Fibroblast of mammary gland (primary cell): ENCODE results near the gene DCTD.

Experiments
- DNase-seq: peaks from one replicate; pipeline ENCODE4 v3.0.0-alpha.2; 2010; ENCODE audit warnings: low read depth
- H3K4me3 ChIP-seq: 2 replicates; pipeline ENCODE4 v1.5.1; 2011; ENCODE audit warnings: low read depth, mild to moderate bottlenecking, low read length, moderate library complexity; ENCODE audit not compliant: control insufficient read depth
- TF ChIP-seq, protein P1 (sequence below): conservative IDR thresholded peaks from 2 replicates; pipeline ENCODE4 v1.5.1; 2011; ENCODE audit warnings: low read depth, low read length, inconsistent platforms; ENCODE audit not compliant: control insufficient read depth, insufficient read depth

The DCTD gene

DNA sequence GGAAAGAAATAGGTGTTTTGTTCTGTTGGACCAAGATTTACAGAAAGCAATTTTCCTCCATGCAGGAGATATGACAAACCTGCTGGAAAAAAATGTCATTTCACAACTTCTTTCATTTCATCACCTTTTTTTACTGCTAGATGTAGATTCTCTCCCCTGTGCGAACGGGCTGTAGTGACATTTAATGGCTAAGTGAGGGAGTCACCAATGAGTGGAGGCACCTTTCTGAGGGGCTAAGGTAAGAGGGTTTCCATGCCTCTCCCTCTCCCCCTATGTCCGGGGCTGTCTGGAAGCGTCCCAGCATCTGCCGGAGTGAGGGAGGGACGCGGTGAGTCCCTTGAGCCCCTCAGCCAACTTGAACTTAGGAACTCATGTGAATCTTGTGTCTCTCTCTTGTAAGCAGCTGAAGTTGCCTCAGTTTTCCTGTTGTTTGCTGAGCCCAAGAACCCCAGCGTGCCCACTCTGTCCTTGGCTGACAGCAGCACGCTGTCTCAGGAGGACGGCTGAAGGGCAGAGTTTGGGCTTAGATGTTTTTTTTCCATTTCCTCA, 42.3 kb downstream of the DCTD start:
- no peak overlapping the region for H3K4me3 ChIP-seq
- no peak for DNase-seq
- TF ChIP-seq, protein P1, sequence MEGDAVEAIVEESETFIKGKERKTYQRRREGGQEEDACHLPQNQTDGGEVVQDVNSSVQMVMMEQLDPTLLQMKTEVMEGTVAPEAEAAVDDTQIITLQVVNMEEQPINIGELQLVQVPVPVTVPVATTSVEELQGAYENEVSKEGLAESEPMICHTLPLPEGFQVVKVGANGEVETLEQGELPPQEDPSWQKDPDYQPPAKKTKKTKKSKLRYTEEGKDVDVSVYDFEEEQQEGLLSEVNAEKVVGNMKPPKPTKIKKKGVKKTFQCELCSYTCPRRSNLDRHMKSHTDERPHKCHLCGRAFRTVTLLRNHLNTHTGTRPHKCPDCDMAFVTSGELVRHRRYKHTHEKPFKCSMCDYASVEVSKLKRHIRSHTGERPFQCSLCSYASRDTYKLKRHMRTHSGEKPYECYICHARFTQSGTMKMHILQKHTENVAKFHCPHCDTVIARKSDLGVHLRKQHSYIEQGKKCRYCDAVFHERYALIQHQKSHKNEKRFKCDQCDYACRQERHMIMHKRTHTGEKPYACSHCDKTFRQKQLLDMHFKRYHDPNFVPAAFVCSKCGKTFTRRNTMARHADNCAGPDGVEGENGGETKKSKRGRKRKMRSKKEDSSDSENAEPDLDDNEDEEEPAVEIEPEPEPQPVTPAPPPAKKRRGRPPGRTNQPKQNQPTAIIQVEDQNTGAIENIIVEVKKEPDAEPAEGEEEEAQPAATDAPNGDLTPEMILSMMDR: no peak

DNA sequence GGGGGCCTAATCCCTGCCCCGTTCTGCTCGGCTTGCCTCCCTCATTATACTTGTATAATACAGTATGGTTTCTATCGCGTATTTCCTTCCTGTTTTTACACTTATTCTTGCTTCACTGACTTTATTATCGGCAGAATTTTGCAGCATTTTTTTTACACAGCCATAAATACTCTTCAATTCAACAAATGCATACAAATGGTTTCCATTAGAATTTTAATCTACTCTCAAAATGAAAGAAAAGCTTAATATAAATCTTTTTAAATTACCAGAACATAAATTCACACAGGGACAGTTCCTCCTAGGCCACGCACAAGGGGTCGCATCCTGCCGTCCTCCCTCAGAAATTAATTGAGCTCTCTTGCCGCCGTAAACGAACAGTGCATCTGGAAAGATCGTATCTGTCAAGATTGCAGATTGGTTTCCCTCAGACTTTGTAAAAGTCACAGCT, 42.9 kb downstream of the DCTD start:
- TF ChIP-seq, protein P1: no peak
- H3K4me3 ChIP-seq: no peak overlapping the region
- no peak for DNase-seq

DNA sequence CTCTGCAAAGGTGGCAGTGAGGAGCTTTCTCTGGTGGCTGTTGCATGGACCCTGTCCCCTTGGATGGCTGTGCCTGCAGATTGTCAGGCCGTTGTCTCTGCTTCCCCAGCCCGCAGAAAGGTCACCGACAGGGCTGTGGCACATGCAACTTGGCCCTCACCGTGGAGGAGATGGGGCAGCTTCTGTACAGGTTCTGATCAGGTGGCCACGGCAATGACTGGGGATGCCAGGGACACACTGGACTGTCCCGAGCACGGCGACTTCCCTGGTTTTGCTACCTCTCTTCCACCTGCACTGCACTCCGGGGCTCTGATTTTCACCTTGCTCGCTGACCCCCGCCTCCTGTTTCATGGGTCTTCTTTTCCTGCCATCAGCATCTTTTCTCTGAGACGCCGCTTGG, 43.5 kb downstream of the DCTD start:
- H3K4me3 ChIP-seq: no peak overlapping the region
- TF ChIP-seq, protein P1: no peak
- DNase-seq: no peak

DNA sequence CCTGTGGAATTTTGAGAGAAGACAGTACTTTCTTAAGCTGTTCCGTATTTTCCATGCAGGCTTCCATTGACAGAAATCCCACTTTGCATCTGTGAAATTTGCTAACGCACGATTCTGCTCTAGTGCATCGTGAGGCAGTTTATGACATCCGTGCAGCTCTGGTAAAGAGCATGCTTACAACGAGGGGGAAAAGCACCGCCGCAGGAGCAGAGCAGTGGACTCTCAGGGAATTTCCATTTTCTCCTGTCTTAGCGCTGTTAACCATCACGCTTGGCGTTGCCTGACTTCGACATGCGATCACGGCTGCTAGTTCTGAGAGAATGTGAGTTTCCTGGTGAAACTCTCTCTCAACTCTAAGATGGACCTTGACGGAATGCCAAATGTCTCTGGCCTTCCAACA, 43.9 kb downstream of the DCTD start:
- no peak for DNase-seq
- H3K4me3 ChIP-seq: no peak overlapping the region
- TF ChIP-seq, protein P1: no peak

DNA sequence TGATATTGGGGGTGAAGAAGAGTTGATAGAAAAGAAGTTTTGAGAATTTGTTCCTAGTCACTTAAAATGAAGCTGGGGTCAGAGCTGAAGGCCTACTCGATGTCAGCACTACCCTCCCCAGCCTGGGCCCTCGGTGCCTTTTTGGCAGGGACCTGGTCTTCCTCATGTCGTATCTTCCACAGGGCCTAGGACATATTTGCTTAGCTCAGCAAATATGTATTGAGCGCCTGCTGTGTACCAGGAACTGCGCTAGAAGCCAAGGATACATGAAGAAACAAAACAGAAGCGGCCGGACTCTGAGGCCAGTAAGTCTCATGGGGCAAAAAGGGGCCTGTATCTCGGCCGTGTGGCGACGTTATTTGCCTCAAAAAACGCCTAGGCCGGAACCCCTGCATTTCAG, 44.3 kb downstream of the DCTD start:
- TF ChIP-seq, protein P1: no peak
- DNase-seq: no peak
- no peak overlapping the region for H3K4me3 ChIP-seq

DNA sequence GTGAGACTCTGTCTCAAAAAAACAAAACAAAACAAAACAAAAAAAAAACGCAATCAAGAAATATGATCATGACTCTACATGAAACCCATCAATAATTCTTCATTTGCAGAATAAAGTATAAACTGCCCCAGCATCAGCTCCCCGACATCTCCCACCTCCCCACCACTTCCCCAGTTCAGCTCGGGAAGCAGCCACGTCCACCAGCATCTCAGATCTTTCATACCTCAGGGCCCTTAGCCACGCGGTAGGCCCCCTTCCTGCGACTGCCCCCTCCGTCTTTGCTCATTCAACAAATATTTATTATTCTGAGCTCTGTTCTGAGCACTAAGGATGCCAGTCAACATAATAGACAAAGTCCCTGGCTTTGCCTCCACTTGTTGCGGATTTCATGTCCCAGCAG, 45.6 kb downstream of the DCTD start:
- TF ChIP-seq, protein P1: no peak
- no peak overlapping the region for H3K4me3 ChIP-seq
- DNase-seq: no peak

DNA sequence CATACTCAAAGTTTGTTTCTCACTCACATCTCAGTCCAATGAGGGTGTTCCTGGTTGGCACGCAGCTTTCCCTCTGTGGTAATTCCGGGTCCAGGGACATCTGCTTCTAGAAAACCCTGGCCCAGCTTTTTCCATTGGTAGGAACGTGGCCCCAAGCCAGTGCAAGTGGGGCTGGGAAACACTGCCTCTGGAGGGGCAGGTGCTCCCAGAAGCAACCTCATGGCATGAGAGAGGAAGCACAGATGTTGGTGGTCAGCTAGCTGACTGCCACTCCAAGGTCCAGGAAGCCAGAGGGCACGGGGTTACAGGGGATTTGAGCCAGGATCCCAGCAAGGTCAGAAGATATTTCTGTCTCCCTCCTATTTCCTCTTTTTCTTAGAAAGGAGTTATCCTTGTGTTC, 47.5 kb downstream of the DCTD start:
- TF ChIP-seq, protein P1: no peak
- no peak for DNase-seq
- H3K4me3 ChIP-seq: no peak overlapping the region
